GM19351 (cell line): ENCODE data around the gene PQBP1.
A peak's percentile ranks its signal among the peaks of the same experiment; 100 is the strongest.
"Not testable (repeated sequence)": the region's sequence is repeated elsewhere in the genome, so short reads cannot be mapped to it uniquely, and the experiment has no call there.

ENCODE experiments used
- ATAC-seq: cut with Tn5 transposase; IDR thresholded peaks from one replicate; pipeline ENCODE4 v1.9.1; 2021; ENCODE audit warnings: mild to moderate bottlenecking, moderate library complexity; ENCODE audit not compliant: unreplicated experiment

Gene PQBP1

GRCh38 chrX:48897625-48898306, at the start of gene PQBP1, which contains the start of gene TIMM17B:
Gene PQBP1 (plus strand): TSS chrX:48897930. CDS start chrX:48898510, 580 bp downstream.
Gene TIMM17B (minus strand): TSS chrX:48897768. CDS start chrX:48897749, 19 bp downstream.
- peak; percentile 89 for ATAC-seq

GRCh38 chrX:48848847-48849246, 48.9 kb upstream of the PQBP1 start:
- no peak for ATAC-seq

- no peak for ATAC-seq
These were observed 44.9 kb upstream of the PQBP1 start for GRCh38 chrX:48852857-48853256.

GRCh38 chrX:48853494-48853893, 44.2 kb upstream of the PQBP1 start:
- not testable (repeated sequence) for ATAC-seq

GRCh38 chrX:48854121-48854804, 43.5 kb upstream of the PQBP1 start:
- not testable (repeated sequence) for ATAC-seq

GRCh38 chrX:48854898-48855297, 42.8 kb upstream of the PQBP1 start:
- ATAC-seq, result no peak

GRCh38 chrX:48864210-48864609, 33.5 kb upstream of the PQBP1 start:
- no peak for ATAC-seq

- ATAC-seq, result not testable (repeated sequence)
These were observed 25.7 kb upstream of the PQBP1 start for GRCh38 chrX:48872017-48872416.

- ATAC-seq, result not testable (repeated sequence)
These were observed 20.8 kb upstream of the PQBP1 start for GRCh38 chrX:48876944-48877343.

GRCh38 chrX:48883729-48884128, 14.0 kb upstream of the PQBP1 start:
- no peak for ATAC-seq

- ATAC-seq, result not testable (repeated sequence)
These were observed 11.1 kb upstream of the PQBP1 start for GRCh38 chrX:48886586-48886985.

GRCh38 chrX:48890296-48890925, 7.3 kb upstream of the PQBP1 start:
- no peak for ATAC-seq

GRCh38 chrX:48890934-48891401, 6.8 kb upstream of the PQBP1 start:
- peak; percentile 38 for ATAC-seq

- ATAC-seq, result peak; percentile 80
These were observed 6.1 kb upstream of the PQBP1 start for GRCh38 chrX:48891402-48892288.

GRCh38 chrX:48892896-48893295, 4.8 kb upstream of the PQBP1 start:
- no peak for ATAC-seq

- ATAC-seq, result no peak
These were observed 4.0 kb upstream of the PQBP1 start for GRCh38 chrX:48893556-48894348.

GRCh38 chrX:48894891-48895290, 2.8 kb upstream of the PQBP1 start:
- no peak for ATAC-seq

- no peak for ATAC-seq
These were observed 1.1 kb upstream of the PQBP1 start for GRCh38 chrX:48896611-48897011.

GRCh38 chrX:48897157-48897624, 539 bp upstream of the PQBP1 start:
- peak; percentile 8 for ATAC-seq

- no peak for ATAC-seq
These were observed 1.3 kb downstream of the PQBP1 start for GRCh38 chrX:48899078-48899410.
